ENCODE data around the gene OR1F1. TPM values are rescaled to one million over a fixed set of nuclear protein-coding genes. Genes with fewer than 3 reads are reported as not detected.

OR1F1 gene
- total RNA-seq, 1 experiment from 2014 or later = not detected

DNA sequence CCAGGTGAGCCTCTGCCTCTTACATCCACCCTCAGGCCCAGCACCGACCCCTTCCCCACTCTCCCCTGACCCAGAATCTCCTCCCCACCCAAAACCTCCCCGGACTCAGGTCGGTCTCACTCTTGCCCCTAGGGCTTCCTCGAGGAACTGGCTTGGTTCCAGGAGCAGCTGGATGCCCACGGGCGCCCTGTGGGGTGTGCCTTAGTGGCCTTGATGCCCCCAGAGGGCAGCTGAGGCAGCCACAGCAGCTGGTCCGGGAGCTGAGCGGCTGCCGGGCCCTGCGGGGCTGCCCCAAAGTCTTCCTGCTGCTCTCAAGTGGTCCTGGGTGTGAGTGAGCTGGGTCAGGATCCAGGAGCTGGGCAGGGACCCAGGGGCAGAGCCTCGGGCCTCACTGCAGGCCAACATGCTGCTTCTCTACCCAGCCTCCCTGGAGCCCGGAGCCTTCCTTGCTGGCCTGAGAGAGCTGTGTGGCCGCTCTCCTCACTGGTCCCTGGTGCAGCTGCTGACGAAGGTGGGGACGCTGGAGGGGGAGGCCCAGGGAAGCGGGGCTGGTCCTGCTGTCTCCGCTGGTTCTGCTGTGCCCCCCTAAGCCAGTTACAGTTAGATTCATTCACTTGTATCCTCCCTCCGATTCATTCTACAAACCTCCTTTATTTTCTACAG, 43.6 kb upstream of the OR1F1 start:
- WGBS (ENCODE audit: extremely low coverage, insufficient read length, low lambda C conversion rate) = no CpG with 5 or more reads among the region's 18 CpGs

More for the DNA sequence above, 43.6 kb upstream of the OR1F1 start:
- peak; percentile 26 for DNase-seq
- Histone ChIP-seq H2BK5ac (ENCODE audit: insufficient read length, low read length) (no peak overlapping the region), H2BK120ac (ENCODE audit: low read depth, low read length, poor library complexity, severe bottlenecking) (no peak overlapping the region), H4K20me1 (ENCODE audit: control insufficient read depth, insufficient read depth, insufficient read length) (no peaks in the 10 kb centered on the region), H4K8ac (replicated peaks; ENCODE audit: insufficient read length, low read depth, low read length) (no peak overlapping the region), H4K91ac (ENCODE audit: insufficient read length, low read depth, low read length) (no peak overlapping the region), H2BK12ac (ENCODE audit: insufficient read length, low read depth, low read length) (no peak overlapping the region), H2BK20ac (ENCODE audit: low read depth, low read length, poor library complexity, severe bottlenecking) (no peak overlapping the region), H2AK5ac (ENCODE audit: insufficient read length, low read length) (no peak overlapping the region), H3K4me2 (ENCODE audit: insufficient read depth, insufficient read length, low read length) (no peak overlapping the region), H3K23me2 (ENCODE audit: insufficient read length, low read depth, low read length, poor library complexity, severe bottlenecking) (no peaks in the 10 kb centered on the region), H3K9ac (ENCODE audit: extremely low read depth, insufficient read length, low read length) (no peak overlapping the region), H3K56ac (ENCODE audit: insufficient read length, low read depth, low read length) (no peak overlapping the region), H3K27me3 (ENCODE audit: insufficient read depth, low read length) (no peaks in the 10 kb centered on the region), H3K23ac (ENCODE audit: insufficient read length, low read depth, low read length) (no peak overlapping the region), H3K14ac (ENCODE audit: insufficient read depth, low read length) (no peak overlapping the region), H3K4ac (ENCODE audit: low read depth, low read length) (no peak overlapping the region), H3K79me2 (ENCODE audit: insufficient read depth, low read length) (no peaks in the 10 kb centered on the region), H3K4me1 (ENCODE audit: insufficient read depth, low read length) (no peaks in the 10 kb centered on the region), H3K9me3 (ENCODE audit: control insufficient read depth, low read depth, low read length) (no peaks in the 10 kb centered on the region), H4K5ac (ENCODE audit: insufficient read length, low read depth, low read length) (no peak overlapping the region), H2BK15ac (ENCODE audit: low read depth, low read length) (no peak overlapping the region), H3T11ph (ENCODE audit: low read length) (no peak overlapping the region), H3K79me1 (ENCODE audit: insufficient read depth, low read depth, low read length, poor library complexity, severe bottlenecking) (no peaks in the 10 kb centered on the region), H3K18ac (ENCODE audit: insufficient read length, low read depth, low read length) (no peak overlapping the region), H3K27ac (ENCODE audit: insufficient read length, low read depth, low read length) (no peak overlapping the region), H2AFZ (ENCODE audit: low read length) (no peak overlapping the region)
- H3K9me3 Mint-ChIP-seq = no peaks in the 10 kb centered on the region
- H3K4me3 Mint-ChIP-seq = no peak overlapping the region; a peak in 1 of 5 replicates
- peaks cover 33% of the 10 kb centered on the region for H3K27me3 Mint-ChIP-seq (ENCODE audit: low read depth)
- H3K36me3 Mint-ChIP-seq (ENCODE audit: insufficient read depth in 1 of 3, low read depth in 3 of 3) = peaks cover 5 to 16% (median 12%) of the 10 kb centered on the region in 3 experiments; a peak in 5 of 7 replicates
- TF ChIP-seq, protein P1, sequence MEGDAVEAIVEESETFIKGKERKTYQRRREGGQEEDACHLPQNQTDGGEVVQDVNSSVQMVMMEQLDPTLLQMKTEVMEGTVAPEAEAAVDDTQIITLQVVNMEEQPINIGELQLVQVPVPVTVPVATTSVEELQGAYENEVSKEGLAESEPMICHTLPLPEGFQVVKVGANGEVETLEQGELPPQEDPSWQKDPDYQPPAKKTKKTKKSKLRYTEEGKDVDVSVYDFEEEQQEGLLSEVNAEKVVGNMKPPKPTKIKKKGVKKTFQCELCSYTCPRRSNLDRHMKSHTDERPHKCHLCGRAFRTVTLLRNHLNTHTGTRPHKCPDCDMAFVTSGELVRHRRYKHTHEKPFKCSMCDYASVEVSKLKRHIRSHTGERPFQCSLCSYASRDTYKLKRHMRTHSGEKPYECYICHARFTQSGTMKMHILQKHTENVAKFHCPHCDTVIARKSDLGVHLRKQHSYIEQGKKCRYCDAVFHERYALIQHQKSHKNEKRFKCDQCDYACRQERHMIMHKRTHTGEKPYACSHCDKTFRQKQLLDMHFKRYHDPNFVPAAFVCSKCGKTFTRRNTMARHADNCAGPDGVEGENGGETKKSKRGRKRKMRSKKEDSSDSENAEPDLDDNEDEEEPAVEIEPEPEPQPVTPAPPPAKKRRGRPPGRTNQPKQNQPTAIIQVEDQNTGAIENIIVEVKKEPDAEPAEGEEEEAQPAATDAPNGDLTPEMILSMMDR (conservative IDR thresholded peaks at IDR 0.05) = no peak
- peak overlapping the region in 1 of 3 experiments; percentile 47; a peak in 1 of 7 replicates for H3K27ac Mint-ChIP-seq
- H3K4me1 Mint-ChIP-seq = peaks cover 5 to 8% of the 10 kb centered on the region in 2 experiments; a peak in 3 of 4 replicates
